Raji (cell line): ENCODE results near the gene KCNMA1.

Experiments used
- POLR2A ChIP-seq: IDR thresholded peaks from 2 replicates; pipeline ENCODE4 v1.6.1; 2011; ENCODE audit warnings: low read depth, low read length, control low read depth; ENCODE audit not compliant: insufficient read depth

KCNMA1 gene

DNA sequence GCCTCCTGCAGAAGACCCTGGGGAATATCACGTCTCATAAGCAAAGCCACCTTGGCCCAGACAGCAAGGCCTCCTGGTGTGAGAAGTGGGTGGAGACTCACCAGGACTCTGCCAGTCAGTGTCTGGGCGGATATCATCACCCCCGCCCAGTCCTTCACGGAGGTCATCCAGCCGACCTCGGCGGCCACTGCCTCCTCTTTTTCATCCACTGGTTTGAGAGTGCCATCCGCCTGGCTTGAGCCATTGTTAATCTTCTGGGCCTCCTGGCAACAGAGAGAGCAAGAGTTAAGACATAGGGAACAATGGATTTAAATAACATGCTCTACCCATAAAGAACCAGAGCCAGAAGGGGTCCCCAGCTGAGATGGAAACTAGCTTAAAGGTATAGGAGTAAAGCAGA lies 233.8 kb downstream of the KCNMA1 start:
- no peak for TF ChIP-seq POLR2A

DNA sequence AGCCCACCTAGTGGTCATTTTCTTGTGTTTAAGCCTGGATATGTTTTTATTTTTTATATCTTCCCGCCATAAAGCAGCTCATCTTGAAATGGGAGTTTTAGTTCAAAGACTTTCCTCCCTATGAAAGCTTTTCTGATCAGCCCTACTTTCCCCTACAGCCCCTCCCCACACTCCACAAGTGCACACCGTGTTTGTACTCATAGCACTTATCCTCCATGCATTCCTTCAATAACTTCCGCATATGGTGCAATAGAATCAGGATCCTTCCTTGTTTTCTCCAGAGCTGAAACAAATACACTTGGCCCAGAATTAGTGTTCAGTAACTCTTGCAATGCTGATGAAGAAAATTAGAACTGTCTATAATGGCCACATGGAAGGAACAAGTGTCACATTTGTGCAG lies 235.9 kb downstream of the KCNMA1 start:
- TF ChIP-seq POLR2A, result no peak

DNA sequence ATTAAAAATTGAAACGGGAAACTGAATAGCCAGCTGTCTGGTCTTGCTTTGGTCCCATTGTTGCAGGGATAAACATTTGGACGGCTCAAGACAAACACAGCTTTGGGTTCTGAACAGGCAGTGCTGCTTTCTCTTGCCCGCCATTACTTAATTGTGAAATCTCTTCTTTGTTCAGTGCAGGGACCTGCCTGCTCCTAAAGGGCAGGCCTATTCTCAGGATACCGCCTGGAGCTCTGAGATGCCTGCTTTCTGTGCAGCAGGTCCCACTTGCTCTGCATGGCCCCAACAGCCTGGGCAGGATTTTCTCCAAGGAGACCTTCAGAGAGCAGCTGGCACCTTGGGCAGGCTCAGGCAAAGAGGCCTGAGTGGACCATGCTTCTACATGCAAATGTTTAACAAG lies 237.6 kb downstream of the KCNMA1 start:
- TF ChIP-seq POLR2A, result no peak

DNA sequence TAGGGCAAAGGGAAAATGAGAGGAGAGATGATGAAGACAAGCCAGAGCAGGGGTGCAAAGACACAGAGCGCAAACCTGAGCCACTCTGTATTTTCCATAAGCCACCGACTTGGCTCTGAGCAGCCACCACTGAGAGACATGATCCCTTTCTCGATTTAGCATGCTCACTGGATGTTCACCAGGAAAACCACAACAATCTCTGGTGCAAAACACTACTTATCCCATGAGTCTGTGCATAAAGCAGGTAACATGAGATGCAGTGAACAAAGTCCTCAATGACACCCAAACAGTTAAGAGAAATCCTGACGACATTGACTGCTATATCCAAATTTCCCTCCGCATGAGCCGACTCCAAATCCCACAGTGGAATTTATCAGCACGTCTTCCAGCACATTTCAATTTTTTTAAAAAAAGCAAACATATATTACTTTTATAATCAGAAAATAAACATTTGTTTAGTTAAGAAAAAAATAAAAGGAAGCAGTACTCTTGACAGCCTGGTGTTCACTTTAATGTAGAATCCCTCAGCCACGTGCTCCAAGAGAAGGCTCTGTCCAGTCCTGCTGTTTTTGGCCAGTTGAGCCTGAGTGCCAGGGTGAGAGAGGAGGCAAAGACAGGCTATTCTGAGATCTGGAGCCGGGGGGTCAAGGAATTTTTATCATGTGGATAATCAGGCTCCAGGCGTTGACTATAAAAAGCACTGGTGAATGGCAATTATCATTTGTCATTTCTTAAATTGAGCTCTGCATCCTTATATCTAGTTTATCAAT lies 238.4 kb downstream of the KCNMA1 start:
- TF ChIP-seq POLR2A, result no peak

DNA sequence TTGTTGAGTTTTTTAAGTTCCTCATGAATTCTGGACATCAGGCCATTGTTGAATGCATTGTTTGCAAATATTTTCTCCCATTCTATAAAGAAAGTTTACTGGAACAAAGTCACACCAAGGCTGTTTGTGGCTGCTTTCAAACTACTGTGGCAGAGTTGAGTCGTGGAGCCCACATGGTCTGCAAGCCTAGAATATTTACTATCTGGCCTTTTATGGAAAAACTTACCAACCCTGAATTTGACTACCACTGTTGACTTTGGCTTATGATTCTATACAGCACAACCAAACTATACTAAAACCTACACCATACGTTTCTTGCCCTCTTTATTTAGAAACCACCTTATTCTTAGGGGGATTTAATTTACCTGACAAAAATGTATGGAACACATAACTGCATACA lies 239.1 kb downstream of the KCNMA1 start:
- TF ChIP-seq POLR2A, result no peak

DNA sequence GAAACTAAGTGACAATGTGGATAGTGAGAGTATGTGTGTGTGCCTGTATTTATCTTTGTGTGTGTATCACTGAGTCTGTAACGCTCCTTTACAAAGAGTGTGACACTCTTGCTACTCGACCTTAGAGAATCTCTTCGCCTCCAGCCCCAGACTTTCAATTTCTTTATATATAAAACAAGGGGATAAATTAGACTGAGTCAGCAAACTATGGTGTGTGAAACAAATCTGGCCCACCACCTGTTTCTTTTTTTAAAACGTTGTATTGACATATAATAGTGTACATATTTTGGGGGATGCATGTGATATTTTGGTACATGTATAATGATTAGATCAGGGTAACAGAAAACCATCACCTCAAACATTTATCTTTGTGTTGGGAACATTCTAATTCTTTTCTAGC lies 240.5 kb downstream of the KCNMA1 start:
- TF ChIP-seq POLR2A, result no peak

DNA sequence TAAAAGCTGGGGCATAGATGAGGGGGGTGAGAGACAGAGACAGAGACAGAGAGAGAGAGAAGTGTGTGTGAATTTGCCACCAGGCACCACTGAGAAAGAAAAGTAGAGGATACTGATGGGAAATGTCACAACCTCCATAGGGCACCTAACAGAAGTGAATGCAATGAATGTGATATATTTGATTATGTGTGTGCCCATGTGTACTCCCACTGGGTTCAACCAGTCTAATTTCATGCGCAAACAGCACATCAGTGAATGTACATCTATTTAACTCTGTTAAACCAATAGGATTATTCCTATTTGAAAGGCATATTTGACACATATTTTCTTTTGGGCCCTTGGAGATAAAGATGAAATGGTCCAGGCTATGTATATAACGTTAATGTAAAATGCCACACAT lies 241.3 kb downstream of the KCNMA1 start:
- no peak for TF ChIP-seq POLR2A

DNA sequence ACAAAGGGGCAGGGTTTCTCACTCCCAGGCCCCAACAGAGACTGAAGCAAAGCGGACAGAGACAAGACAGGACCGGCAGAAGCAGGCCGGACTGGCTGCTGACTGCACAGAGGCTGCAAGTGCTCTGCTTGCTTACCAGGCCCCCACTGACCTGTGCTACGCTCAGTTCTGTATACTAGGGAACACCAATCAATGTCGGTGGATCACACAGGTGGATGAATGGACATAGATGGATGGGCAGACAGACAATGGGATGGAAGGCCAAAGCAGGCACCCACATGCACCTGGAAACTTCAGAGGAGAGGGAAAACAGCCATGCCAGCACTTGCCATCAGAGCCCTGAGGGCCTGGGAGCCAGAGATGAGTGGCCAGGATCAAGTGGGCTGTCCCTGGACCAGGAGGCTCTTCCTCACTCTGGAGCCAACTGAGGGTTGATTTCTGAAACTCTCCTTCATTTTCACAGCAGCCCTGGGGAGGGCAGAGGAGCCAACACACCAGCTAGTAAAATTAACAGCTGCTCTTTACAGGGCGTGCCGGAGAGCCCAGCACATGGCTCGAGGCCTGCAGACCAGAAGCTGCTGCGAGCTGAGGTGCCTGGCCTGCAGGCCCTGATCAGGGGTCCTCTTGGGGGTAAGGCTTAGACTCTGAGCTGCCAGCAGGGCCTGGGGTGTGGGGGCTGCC lies 243.6 kb downstream of the KCNMA1 start:
- no peak for TF ChIP-seq POLR2A

DNA sequence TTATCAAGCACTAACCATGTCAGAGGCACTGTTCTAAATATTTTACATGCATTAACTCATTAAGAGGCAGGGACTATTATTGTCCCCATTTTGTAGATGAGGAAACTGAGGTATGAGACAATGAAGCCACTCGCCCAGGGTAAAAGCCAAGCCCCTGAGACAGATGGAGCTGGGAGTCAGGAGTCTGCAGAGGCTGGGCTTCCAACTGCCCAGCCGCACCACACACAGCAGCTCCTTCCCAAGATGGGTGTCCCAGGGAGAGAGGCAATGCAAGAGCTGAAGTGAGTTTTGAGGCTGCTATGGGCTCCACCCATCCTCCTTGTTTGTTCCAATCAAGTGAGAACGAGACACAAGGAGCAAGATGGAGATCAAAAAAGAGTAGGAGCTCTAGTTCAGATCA lies 244.2 kb downstream of the KCNMA1 start:
- no peak for TF ChIP-seq POLR2A

DNA sequence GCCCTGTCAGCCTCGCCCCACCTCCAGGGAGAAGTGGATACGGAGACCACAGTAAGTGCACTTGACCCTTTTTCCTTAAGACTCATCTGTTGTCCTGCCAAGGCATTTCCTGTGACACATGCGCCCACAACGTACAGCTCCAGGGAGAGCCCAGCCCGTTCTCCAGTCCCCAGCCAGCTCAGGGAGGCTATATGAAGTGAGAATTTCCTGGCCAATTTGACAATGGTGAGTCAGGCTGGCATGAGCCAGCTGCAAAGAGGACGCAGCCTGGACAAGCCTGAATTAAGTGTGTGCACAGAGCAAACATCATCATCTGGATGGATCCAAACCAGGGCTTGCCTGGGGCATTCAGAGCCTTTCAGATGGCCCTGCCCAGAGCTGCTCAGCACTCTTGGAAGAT lies 244.8 kb downstream of the KCNMA1 start:
- TF ChIP-seq POLR2A, result no peak

DNA sequence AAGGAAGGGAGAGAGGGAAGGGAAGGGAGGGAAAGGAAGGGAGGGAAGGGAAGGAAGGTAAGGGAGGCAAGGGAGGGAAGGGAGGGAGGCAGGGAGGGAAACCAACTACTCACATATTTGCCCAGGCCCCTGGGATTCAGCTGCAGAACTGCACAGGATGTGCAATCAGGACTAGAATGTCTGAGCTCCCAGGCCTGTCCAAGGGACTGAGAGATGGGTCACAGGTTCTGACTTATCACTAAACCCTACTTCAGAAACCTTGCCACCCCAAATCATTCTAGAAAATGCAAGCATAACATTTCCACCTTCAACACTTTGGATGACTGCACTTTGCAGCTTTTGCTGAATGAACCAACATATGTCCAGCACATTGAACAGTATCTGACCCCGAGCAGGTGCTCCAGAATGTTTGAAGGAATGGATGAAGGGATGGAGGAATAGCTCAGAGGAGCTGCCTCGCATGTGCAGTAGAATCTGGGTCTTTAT lies 245.3 kb downstream of the KCNMA1 start:
- no peak for TF ChIP-seq POLR2A

DNA sequence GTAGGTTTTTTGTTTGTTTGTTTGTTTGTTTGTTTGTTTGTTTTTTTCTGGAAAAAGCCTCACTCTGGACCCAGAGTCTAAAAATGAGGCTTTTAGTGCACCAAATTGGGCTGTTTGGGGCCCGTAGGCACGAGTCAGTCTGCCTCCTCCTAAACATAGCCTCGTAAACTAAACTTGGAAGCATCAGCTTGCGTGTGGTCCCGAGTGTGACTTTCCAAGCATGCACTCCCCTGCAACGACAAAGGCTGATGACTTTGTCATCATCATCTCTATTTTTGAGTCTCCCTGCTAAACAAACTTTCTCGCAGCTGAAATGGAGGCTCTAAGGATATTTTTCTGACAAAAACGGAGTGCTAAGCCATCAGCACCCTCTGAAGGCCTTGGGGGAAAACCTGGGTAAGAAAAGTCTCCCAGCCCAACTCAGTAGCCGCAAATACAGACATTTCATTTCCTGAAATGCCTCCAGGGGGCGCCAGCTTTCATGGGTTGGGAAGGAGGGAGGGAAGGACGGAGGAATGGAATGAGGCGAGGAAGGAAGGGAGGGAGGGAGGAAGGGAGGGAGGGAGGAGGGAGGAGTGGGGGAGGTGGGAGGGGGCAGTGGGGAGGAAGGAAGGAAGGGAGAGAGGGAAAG lies 245.9 kb downstream of the KCNMA1 start:
- TF ChIP-seq POLR2A, result no peak

DNA sequence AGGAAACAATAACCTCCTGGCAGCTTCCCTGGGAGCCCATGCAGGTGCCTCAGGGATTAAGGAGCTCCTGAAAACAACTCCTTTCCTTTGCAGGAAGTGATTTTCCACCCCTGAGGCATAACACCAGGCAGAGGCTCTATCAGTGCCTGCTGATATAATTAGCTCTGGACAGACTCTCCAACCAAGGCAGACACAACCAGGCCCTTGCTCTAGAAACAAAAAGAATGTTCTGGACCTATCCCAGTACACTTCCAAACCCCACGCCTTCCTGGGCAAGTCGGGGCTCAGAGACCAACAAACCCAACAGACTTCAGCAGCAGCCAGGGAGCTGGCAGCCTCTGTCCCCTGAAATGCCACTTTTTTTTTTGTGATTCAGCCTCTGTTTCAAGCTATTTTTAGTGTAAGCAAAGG lies 247.1 kb downstream of the KCNMA1 start:
- no peak for TF ChIP-seq POLR2A

DNA sequence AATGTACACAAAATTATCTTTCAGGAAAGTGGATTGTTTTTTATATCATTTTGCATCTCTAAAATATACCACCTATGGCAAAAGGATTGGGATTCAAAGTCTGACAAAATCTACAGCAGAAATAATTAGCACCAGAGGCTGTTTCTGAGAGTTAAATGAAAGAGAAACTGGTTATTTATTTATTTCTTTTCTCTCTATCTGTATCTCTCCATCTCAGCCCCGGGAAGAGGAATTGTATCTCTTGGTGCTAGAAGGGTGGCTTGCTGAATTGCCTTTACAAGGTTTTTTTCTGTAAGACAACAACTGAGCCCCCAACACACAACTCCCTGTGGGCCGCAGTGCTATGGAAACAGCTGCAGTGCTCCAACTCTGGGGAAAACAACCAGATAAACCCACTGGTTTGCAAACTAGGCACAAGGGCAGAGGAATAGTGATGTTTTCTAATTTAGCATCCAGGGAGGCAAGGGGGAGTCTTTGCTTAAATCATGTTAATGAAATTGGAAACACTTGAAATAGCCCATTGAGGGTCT lies 249.0 kb downstream of the KCNMA1 start:
- TF ChIP-seq POLR2A, result no peak

DNA sequence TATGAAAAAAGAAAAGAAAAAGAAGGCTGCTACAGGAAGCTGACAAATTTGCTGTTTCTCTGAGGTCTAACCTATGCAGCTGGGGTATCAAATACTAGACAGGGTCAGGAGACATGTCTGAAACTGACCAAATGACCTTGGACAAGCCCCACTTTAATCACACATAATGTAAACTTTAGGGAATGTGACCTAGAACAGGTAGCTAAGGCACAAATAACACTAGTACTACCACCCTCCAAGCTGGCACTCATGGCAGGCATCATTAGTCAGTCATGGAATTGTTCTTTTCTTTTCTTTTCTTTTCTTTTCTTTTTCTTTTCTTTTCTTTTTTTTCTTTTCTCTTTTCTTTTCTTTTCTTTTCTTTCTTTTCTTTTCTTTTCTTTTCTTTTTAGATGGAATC lies 250.4 kb downstream of the KCNMA1 start:
- TF ChIP-seq POLR2A, result no peak

DNA sequence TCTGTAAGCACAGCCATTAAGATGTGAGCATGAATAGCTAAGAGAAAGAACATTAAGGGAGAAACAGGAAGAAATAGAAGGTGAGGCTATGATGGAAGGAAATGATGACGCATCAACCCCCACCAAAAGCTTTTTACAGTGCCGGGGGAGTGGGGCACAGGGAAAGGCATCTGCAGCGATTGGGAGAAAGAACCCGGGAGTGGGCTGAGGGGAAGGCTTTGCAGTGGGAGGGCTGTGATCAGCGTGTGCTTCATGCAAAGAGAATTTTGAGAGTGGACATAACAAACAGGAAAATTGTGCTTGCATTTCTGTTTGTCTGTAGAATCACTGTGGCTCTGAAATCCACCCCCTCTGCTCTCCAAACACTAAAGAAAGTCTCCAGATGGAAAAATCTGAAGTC lies 250.8 kb downstream of the KCNMA1 start:
- TF ChIP-seq POLR2A, result no peak

DNA sequence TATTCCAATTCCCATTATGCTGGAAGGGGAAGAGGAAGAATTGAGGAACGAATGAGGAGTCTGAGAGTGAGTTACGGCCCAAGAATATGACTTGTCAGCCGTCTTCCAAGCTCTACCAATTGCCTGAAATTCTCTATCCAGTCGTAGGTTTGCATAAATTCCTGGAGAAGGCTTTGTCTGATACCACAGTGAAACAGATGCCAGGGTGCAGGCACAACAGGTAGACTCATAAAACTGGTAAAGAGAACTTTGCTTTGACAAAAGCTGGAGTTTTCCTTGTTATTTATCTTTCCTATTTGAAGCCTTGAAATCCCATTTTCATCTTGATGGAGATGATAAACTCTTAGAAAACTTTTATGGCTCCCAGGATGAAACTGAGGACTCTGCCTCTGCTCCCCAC lies 251.2 kb downstream of the KCNMA1 start:
- TF ChIP-seq POLR2A, result no peak

DNA sequence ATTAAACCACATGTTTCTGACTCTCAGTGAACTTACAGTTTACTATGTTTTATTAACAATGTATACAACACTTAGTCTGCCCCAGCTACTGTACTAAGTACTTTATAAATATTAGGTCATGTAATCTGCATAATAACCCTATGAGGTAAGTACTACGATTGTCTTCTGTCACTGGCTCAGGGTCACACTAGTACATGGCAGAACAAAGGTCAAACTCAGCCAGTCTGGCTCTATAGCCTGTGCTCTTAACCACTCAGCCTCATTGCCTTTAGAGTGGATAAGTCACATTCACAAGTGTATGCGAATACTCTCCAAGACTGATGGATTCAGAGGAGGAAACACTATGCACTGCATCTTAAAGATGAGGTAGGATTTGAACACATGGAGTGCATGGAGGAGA lies 252.3 kb downstream of the KCNMA1 start:
- TF ChIP-seq POLR2A, result no peak
